WTC11 (cell line): Measurements from ENCODE around the gene U2AF1L4. TPM values are rescaled to one million over a fixed set of nuclear protein-coding genes. Genes with fewer than 3 reads are reported as not detected.

Source experiments
- ATAC-seq: fragments of 200-7000 bp; cut with Tn5 transposase; 2 replicates; pipeline ENCODE4 v1.10.0; 2021; ENCODE audit warnings: mild to moderate bottlenecking, moderate library complexity
- CTCF ChIA-PET: fragments of 300-600 bp; sonication (Branson Sonifier 250); formaldehyde crosslinking; loops from one replicate; lab custom pipeline; 2021; ENCODE audit warnings: antibody characterized with exemption; lab: Charles Lee
- POLR2A ChIA-PET: fragments of 350-600 bp; sonication (Branson Sonifier 250); formaldehyde crosslinking; loops from one replicate; lab custom pipeline; 2021; ENCODE audit warnings: antibody characterized with exemption; lab: Charles Lee
- DNase-seq: peaks from one replicate; pipeline ENCODE4 v3.0.0; 2021; ENCODE audit warnings: low spot score
- H3K27ac Mint-ChIP-seq: 2 replicates; pipeline ENCODE4 v1.8.0; 2021; ENCODE audit warnings: mixed read lengths
- H3K27me3 Mint-ChIP-seq: 2 replicates; pipeline ENCODE4 v1.8.0; 2021; ENCODE audit warnings: low read depth, mild to moderate bottlenecking, moderate library complexity, mixed read lengths
- H3K36me3 Mint-ChIP-seq: 2 replicates; pipeline ENCODE4 v1.8.0; 2021; ENCODE audit warnings: mixed read lengths
- H3K4me1 Mint-ChIP-seq: 2 replicates; pipeline ENCODE4 v1.8.0; 2022; ENCODE audit warnings: mixed read lengths
- H3K4me3 Mint-ChIP-seq: 2 replicates; pipeline ENCODE4 v1.8.0; 2021; ENCODE audit warnings: mild to moderate bottlenecking, moderate library complexity, mixed read lengths
- H3K9me3 Mint-ChIP-seq: 2 replicates; pipeline ENCODE4 v1.8.0; 2021; ENCODE audit warnings: mixed read lengths
- FOXK1 ChIP-seq: sonication (generic); formaldehyde crosslinking; IDR thresholded peaks from 2 replicates; pipeline ENCODE4 v1.8.0; 2022; ENCODE audit warnings: mild to moderate bottlenecking, moderate library complexity, missing genetic modification reagents
- FOXP1 ChIP-seq: sonication (generic); formaldehyde crosslinking; IDR thresholded peaks from 2 replicates; pipeline ENCODE4 v1.8.0; 2022; ENCODE audit warnings: missing genetic modification reagents, mild to moderate bottlenecking, moderate library complexity, borderline replicate concordance
- MYBL2 ChIP-seq: sonication (generic); formaldehyde crosslinking; IDR thresholded peaks from 2 replicates; pipeline ENCODE4 v1.8.1; 2023; ENCODE audit warnings: mild to moderate bottlenecking, moderate library complexity, missing genetic modification reagents
- RORB ChIP-seq: fragments of 250-450 bp; sonication (Bioruptor Pico); IDR thresholded peaks from 2 replicates; pipeline ENCODE4 v1.9.0; 2021; ENCODE audit warnings: mild to moderate bottlenecking
- SMAD3 ChIP-seq: sonication (generic); formaldehyde crosslinking; IDR thresholded peaks from 2 replicates; pipeline ENCODE4 v1.8.0; 2022; ENCODE audit warnings: missing genetic modification reagents, mild to moderate bottlenecking, borderline replicate concordance
- SP1 ChIP-seq: sonication (generic); formaldehyde crosslinking; conservative IDR thresholded peaks from 2 replicates; pipeline ENCODE4 v1.8.1; 2022; ENCODE audit warnings: missing genetic modification reagents
- TP53 ChIP-seq: sonication (generic); formaldehyde crosslinking; IDR thresholded peaks from 2 replicates; pipeline ENCODE4 v1.8.1; 2023; ENCODE audit warnings: mild to moderate bottlenecking, missing genetic modification reagents
- ZNF416 ChIP-seq: fragments of 250-450 bp; sonication (Bioruptor Pico); IDR thresholded peaks from 2 replicates; pipeline ENCODE4 v1.9.0; 2021; ENCODE audit warnings: mild to moderate bottlenecking, inconsistent platforms
- total RNA-seq: library from RNA; stranded (reverse); gene quantifications from 3 replicates; pipeline ENCODE4 v1.2.3, GENCODE V29; 2021
- TF ChIP-seq, protein P1 (sequence below): sonication (generic); formaldehyde crosslinking; IDR thresholded peaks from 2 replicates; pipeline ENCODE4 v1.8.0; 2022; ENCODE audit warnings: mild to moderate bottlenecking, missing genetic modification reagents
- TF ChIP-seq, protein P2 (sequence below): fragments of 200-600 bp; IDR thresholded peaks from 2 replicates; pipeline ENCODE4 v1.8.0; 2022; ENCODE audit warnings: antibody characterized with exemption
- TF ChIP-seq, protein P3 (sequence below): sonication (generic); formaldehyde crosslinking; IDR thresholded peaks from 2 replicates; pipeline ENCODE4 v1.8.1; 2022; ENCODE audit warnings: mild to moderate bottlenecking, moderate library complexity, missing genetic modification reagents
- TF ChIP-seq, protein P4 (sequence below): sonication (generic); formaldehyde crosslinking; IDR thresholded peaks from 2 replicates; pipeline ENCODE4 v1.8.0; 2023; ENCODE audit warnings: missing genetic modification reagents
- TF ChIP-seq, protein P5 (sequence below): fragments of 250-450 bp; sonication (Bioruptor Pico); IDR thresholded peaks from 2 replicates; pipeline ENCODE4 v2.1.2; 2022; ENCODE audit warnings: mild to moderate bottlenecking, moderate library complexity

The U2AF1L4 gene
- total RNA-seq, 1 experiment from 2014 or later: 20.9 TPM

DNA sequence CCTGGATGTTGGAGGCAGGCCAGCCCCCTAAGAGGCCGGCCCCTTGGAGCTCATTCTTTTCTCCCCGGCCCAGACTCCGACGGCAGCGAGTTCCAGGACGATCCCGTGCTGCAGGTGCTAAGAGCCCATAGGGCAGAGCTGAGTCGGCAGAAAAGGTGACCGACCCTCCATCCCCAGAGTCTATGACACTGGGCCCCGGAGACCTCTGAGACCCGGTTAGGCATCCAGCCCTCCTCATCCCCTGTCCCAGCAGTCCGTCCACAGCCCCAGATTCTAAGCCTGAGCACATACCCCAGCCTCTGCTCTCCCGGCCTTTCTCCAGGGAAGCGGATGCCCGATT lies 22.8 kb upstream of the U2AF1L4 start:
- no peak for ATAC-seq
- POLR2A ChIA-PET: interaction anchor here (1.1 to 1.6 kb wide), 2 partner anchors 20 to 23 kb away, joined by 4 to 5 read pairs; partner anchors contain the start of genes LIN37, PSENEN and U2AF1L4
- Mint-ChIP-seq H3K9me3 (no peaks in the 10 kb centered on the region), H3K27ac (no peak overlapping the region), H3K36me3 (peaks cover 13% of the 10 kb centered on the region; the same call in 1 of the 2 replicates), H3K4me3 (no peak overlapping the region), H3K27me3 (peaks cover 8% of the 10 kb centered on the region), H3K4me1 (peaks cover 13% of the 10 kb centered on the region)
- no peak for TF ChIP-seq RORB (CRISPR knock-in tag)
- TF ChIP-seq, protein P1, sequence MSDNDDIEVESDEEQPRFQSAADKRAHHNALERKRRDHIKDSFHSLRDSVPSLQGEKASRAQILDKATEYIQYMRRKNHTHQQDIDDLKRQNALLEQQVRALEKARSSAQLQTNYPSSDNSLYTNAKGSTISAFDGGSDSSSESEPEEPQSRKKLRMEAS (CRISPR knock-in tag): 0 out of 2 replicates have a peak, but pooled peaks have one; percentile 8
- CTCF ChIA-PET: interaction anchor here (0.5 to 1.9 kb wide), 10 partner anchors 10 to 163 kb away, joined by 3 to 11 read pairs (median 4); partner anchors contain the start of genes LIN37, PROSER3, PSENEN and U2AF1L4
- no peak for DNase-seq

DNA sequence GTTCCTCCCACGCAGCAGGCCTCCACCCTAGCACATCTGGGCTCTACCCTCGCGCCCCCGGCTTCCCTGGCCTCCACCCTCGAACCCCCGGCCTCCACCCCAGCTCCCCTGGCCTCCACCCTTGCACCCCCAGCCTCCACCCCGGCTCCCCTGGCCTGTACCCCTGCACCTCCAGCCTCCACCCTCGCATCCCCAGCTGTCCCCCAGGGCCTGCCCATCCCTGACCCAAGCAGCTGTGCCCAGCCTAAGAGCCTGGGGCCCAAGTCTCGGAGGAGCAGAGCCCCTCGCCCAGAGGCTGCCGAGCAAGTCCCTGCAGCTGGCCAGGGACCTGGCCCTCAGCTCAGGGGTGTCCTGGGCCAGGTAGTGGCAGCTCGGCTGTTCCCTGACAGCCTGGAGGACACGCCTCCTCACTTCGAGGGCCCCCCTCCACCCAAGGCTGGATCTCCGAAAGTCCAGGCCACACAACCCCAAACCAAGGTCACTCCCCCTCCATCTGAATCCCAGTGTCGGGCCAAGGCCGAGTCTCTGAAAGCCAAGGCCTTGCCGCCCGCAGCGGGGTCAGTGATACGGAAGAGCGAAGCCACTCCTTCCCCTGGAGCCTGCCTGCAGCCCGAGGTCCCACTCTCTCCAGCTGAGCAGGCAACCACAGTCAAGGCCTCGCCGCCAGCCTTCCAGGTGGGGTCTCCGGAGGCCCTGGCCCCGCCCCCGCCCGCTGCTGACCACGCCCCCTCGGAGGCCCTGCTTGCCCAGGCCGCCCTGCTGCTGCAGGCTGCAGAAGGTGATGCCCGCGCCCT lies 22.3 kb upstream of the U2AF1L4 start:
- Mint-ChIP-seq H3K27me3 (peaks cover 2% of the 10 kb centered on the region), H3K9me3 (no peaks in the 10 kb centered on the region), H3K36me3 (peaks cover 13% of the 10 kb centered on the region; the same call in 1 of the 2 replicates), H3K4me1 (peaks cover 13% of the 10 kb centered on the region), H3K4me3 (peak overlapping the region; percentile 54), H3K27ac (peak overlapping the region; percentile 79)
- TF ChIP-seq, protein P2, sequence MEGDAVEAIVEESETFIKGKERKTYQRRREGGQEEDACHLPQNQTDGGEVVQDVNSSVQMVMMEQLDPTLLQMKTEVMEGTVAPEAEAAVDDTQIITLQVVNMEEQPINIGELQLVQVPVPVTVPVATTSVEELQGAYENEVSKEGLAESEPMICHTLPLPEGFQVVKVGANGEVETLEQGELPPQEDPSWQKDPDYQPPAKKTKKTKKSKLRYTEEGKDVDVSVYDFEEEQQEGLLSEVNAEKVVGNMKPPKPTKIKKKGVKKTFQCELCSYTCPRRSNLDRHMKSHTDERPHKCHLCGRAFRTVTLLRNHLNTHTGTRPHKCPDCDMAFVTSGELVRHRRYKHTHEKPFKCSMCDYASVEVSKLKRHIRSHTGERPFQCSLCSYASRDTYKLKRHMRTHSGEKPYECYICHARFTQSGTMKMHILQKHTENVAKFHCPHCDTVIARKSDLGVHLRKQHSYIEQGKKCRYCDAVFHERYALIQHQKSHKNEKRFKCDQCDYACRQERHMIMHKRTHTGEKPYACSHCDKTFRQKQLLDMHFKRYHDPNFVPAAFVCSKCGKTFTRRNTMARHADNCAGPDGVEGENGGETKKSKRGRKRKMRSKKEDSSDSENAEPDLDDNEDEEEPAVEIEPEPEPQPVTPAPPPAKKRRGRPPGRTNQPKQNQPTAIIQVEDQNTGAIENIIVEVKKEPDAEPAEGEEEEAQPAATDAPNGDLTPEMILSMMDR: no peak
- TF ChIP-seq, protein P1 (CRISPR knock-in tag): peak; percentile 46; the same call in 1 of the 2 replicates
- peak; percentile 58; the same call in 1 of the 2 replicates for TF ChIP-seq SP1 (CRISPR knock-in tag)
- peak; percentile 94 for ATAC-seq
- ChIA-PET POLR2A (interaction anchor here (1.1 to 1.7 kb wide), 3 partner anchors 19 to 27 kb away, joined by 4 to 6 read pairs (median 5); partner anchors contain the start of genes LIN37, PSENEN and U2AF1L4), CTCF (interaction anchor here (1.0 to 1.9 kb wide), 10 partner anchors 10 to 164 kb away, joined by 3 to 11 read pairs (median 4); partner anchors contain the start of genes LIN37, PROSER3, PSENEN and U2AF1L4)
- peak; percentile 92 for DNase-seq

DNA sequence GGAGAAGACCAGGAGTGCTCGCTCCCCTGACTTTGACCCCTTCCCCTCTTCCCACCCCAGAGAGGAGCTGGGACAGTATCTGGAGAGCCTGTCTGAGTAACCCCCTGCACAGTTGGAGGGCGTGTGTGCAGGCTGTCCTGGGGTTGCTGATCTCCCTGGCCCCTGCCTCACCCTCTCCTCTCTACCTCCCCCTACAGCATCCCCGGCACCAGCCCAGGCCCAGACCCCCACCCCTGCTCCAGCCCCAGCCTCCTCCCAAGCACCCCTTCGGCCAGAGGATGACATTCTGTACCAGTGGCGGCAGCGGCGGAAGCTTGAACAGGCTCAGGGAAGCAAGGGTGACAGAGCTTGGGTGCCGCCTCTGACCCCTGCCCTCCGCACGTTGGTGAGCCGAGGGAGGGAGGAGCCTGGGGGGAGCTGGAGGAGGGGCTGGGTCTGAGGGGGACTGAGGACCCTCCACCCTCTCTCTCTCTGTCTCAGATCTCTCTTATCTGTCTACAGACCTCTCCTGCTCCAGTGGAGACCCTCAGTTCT lies 21.4 kb upstream of the U2AF1L4 start:
- ChIA-PET CTCF (interaction anchor here (0.6 to 1.9 kb wide), 5 partner anchors 9 to 53 kb away, joined by 3 to 6 read pairs (median 4); partner anchors contain the start of genes LIN37, PROSER3, PSENEN and U2AF1L4), POLR2A (interaction anchor here (1.7 kb wide), 1 partner anchor 26 kb away, joined by 6 read pairs; no protein-coding TSS in a partner anchor)
- peaks cover 13% of the 10 kb centered on the region for H3K4me1 Mint-ChIP-seq
- DNase-seq (no peak), ATAC-seq (no peak; the same call in 1 of the 2 replicates)
- TF ChIP-seq, protein P3, sequence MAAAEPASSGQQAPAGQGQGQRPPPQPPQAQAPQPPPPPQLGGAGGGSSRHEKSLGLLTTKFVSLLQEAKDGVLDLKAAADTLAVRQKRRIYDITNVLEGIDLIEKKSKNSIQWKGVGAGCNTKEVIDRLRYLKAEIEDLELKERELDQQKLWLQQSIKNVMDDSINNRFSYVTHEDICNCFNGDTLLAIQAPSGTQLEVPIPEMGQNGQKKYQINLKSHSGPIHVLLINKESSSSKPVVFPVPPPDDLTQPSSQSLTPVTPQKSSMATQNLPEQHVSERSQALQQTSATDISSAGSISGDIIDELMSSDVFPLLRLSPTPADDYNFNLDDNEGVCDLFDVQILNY (CRISPR knock-in tag): no peak
- peaks cover 19% of the 10 kb centered on the region for H3K36me3 Mint-ChIP-seq
- H3K27ac Mint-ChIP-seq: no peak overlapping the region
- no peaks in the 10 kb centered on the region for H3K27me3 Mint-ChIP-seq
- no peaks in the 10 kb centered on the region for H3K9me3 Mint-ChIP-seq
- no peak overlapping the region for H3K4me3 Mint-ChIP-seq

DNA sequence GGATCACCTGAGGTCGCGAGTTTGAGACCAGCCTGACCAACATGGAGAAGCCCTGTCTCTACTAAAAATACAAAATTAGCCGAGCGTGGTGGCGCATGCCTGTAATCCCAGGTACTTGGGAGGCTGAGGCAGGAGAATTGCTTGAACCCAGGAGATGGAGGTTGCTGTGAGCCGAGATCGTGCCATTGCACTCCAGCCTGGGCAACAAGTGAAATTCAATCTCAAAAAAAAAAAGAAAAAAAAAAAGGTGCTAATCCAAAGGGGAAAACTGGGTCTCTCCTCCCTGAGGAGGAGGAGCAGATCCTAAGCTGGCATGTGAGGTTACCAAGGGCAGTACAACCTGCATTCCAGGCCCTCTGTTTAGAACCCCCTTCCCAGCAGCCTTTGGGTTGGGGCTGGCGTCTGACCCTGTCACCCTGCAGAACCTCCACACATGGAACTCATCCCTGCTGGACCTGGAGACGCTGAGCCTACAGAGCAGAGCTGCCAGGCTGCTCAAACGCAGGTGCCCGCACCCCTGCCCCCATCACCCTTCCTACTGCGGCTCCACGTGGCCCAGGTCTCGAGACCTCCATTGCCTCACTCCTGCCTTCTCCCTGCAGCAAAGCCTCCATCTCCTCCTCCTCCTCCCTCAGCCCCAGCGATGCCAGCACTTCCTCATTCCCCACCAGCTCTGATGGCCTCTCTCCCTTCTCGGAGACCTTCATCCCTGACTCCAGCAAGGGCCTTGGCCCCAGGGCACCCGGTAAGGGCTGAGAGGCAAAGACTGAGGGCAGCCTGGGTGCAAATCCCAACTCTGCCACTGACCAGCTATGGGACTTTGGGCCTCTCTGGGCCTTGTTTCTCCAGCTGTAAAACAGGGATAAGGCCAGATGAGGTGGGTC lies 19.5 kb upstream of the U2AF1L4 start:
- Mint-ChIP-seq H3K4me1 (peaks cover 13% of the 10 kb centered on the region), H3K27ac (no peak overlapping the region), H3K9me3 (no peaks in the 10 kb centered on the region), H3K27me3 (no peaks in the 10 kb centered on the region)
- POLR2A ChIA-PET: interaction anchor here (0.7 kb wide), 1 partner anchor 174 kb away, joined by 4 read pairs; no protein-coding TSS in a partner anchor
- DNase-seq: no peak
- TF ChIP-seq TP53 (CRISPR knock-in tag): no peak
- TF ChIP-seq ZNF416 (CRISPR knock-in tag): no peak
- TF ChIP-seq FOXP1 (CRISPR knock-in tag): no peak
- TF ChIP-seq, protein P4, sequence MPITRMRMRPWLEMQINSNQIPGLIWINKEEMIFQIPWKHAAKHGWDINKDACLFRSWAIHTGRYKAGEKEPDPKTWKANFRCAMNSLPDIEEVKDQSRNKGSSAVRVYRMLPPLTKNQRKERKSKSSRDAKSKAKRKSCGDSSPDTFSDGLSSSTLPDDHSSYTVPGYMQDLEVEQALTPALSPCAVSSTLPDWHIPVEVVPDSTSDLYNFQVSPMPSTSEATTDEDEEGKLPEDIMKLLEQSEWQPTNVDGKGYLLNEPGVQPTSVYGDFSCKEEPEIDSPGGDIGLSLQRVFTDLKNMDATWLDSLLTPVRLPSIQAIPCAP (CRISPR knock-in tag): no peak
- TF ChIP-seq, protein P5, sequence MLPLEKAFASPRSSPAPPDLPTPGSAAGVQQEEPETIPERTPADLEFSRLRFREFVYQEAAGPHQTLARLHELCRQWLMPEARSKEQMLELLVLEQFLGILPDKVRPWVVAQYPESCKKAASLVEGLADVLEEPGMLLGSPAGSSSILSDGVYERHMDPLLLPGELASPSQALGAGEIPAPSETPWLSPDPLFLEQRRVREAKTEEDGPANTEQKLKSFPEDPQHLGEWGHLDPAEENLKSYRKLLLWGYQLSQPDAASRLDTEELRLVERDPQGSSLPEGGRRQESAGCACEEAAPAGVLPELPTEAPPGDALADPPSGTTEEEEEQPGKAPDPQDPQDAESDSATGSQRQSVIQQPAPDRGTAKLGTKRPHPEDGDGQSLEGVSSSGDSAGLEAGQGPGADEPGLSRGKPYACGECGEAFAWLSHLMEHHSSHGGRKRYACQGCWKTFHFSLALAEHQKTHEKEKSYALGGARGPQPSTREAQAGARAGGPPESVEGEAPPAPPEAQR: no peak
- no peak for TF ChIP-seq MYBL2 (CRISPR knock-in tag)
- no peak for TF ChIP-seq FOXK1 (CRISPR knock-in tag)
- no peak for TF ChIP-seq SMAD3
- TF ChIP-seq, all 79 proteins: peak for 0
- no peak overlapping the region for H3K4me3 Mint-ChIP-seq
- CTCF ChIA-PET: no interaction called here
- H3K36me3 Mint-ChIP-seq: peaks cover 24% of the 10 kb centered on the region
- no peak for ATAC-seq
